ENCODE results near the gene GRM3. TPM values are rescaled to one million over a fixed set of nuclear protein-coding genes. Genes with fewer than 3 reads are reported as not detected.

GRM3 gene
- total RNA-seq, 4 donors from 2014 or later: not detected

- intact Hi-C loops (cut with DNase I): no loop called here
These were observed 223.6 kb downstream of the GRM3 start for GRCh38 chr7:86867163-86867762.

GRCh38 chr7:86876146-86876545, 232.4 kb downstream of the GRM3 start:
- Histone ChIP-seq H3K9me3 (no peaks in the 10 kb centered on the region), H3K27me3 (no peaks in the 10 kb centered on the region), H3K27ac (no peak overlapping the region), H3K36me3 (no peaks in the 10 kb centered on the region), H3K4me1 (no peaks in the 10 kb centered on the region), H3K4me3 (replicated peaks in 1 of 3) (no peak overlapping the region)
- TF ChIP-seq POLR2A (IDR thresholded peaks at IDR 0.05) (no peak), CTCF (IDR thresholded peaks at IDR 0.05) (no peak)
- intact Hi-C loops (cut with DNase I): no loop called here
- no peak for DNase-seq

More at GRCh38 chr7:86867163-86867762, 223.6 kb downstream of the GRM3 start:
- no peak for TF ChIP-seq CTCF (IDR thresholded peaks at IDR 0.05)
- no peak for TF ChIP-seq POLR2A (IDR thresholded peaks at IDR 0.05)
- Histone ChIP-seq H3K4me3 (replicated peaks in 1 of 3) (no peak overlapping the region), H3K4me1 (no peaks in the 10 kb centered on the region), H3K9me3 (no peaks in the 10 kb centered on the region), H3K27ac (no peak overlapping the region), H3K36me3 (no peaks in the 10 kb centered on the region), H3K27me3 (no peaks in the 10 kb centered on the region)
- 53 to 60% methylated on average over 5 of the region's 5 CpGs for WGBS, 2 donors
- no peak for DNase-seq

GRCh38 chr7:86884152-86884551, 240.4 kb downstream of the GRM3 start:
- Histone ChIP-seq H3K9me3 (no peaks in the 10 kb centered on the region), H3K27ac (no peak overlapping the region), H3K4me3 (replicated peaks in 1 of 3) (no peak overlapping the region), H3K27me3 (no peaks in the 10 kb centered on the region), H3K36me3 (no peaks in the 10 kb centered on the region), H3K4me1 (no peaks in the 10 kb centered on the region)
- WGBS, 2 donors: 58 to 89% methylated on average over 2 of the region's 2 CpGs
- DNase-seq: no peak
- no peak for TF ChIP-seq CTCF (IDR thresholded peaks at IDR 0.05)
- no peak for TF ChIP-seq POLR2A (IDR thresholded peaks at IDR 0.05)
- intact Hi-C loops (cut with DNase I): no loop called here

- Histone ChIP-seq H3K4me3 (replicated peaks in 1 of 3) (no peak overlapping the region), H3K27me3 (no peaks in the 10 kb centered on the region), H3K36me3 (no peaks in the 10 kb centered on the region), H3K27ac (no peak overlapping the region), H3K4me1 (no peaks in the 10 kb centered on the region), H3K9me3 (no peaks in the 10 kb centered on the region)
- DNase-seq: no peak
- TF ChIP-seq POLR2A (IDR thresholded peaks at IDR 0.05): no peak
- TF ChIP-seq CTCF (IDR thresholded peaks at IDR 0.05): no peak
- intact Hi-C loops (cut with DNase I): no loop called here
- WGBS, 2 donors: 87 to 94% methylated on average over 3 of the region's 3 CpGs
These were observed 245.8 kb downstream of the GRM3 start for GRCh38 chr7:86889501-86889900.

- TF ChIP-seq POLR2A (IDR thresholded peaks at IDR 0.05): no peak
- 92 to 98% methylated on average over 2 of the region's 2 CpGs for WGBS, 2 donors
- no peaks in the 10 kb centered on the region for H3K27me3 ChIP-seq
These were observed 254.5 kb downstream of the GRM3 start for GRCh38 chr7:86898171-86898570.

GRCh38 chr7:86900886-86901285, 257.2 kb downstream of the GRM3 start:
- DNase-seq: no peak
- TF ChIP-seq CTCF (IDR thresholded peaks at IDR 0.05) (no peak), POLR2A (IDR thresholded peaks at IDR 0.05) (no peak)
- intact Hi-C loops (cut with DNase I): no loop called here

More at GRCh38 chr7:86898171-86898570, 254.5 kb downstream of the GRM3 start:
- intact Hi-C loops (cut with DNase I): no loop called here
- Histone ChIP-seq H3K36me3 (no peaks in the 10 kb centered on the region), H3K27ac (no peak overlapping the region), H3K4me3 (replicated peaks in 1 of 3) (no peak overlapping the region), H3K9me3 (no peaks in the 10 kb centered on the region), H3K4me1 (no peaks in the 10 kb centered on the region)
- no peak for DNase-seq

More at GRCh38 chr7:86900886-86901285, 257.2 kb downstream of the GRM3 start:
- no peak overlapping the region for H3K4me3 ChIP-seq (replicated peaks in 1 of 3)
- H3K27ac ChIP-seq: no peak overlapping the region
- H3K36me3 ChIP-seq: no peaks in the 10 kb centered on the region
- H3K4me1 ChIP-seq: no peaks in the 10 kb centered on the region
- H3K9me3 ChIP-seq: no peaks in the 10 kb centered on the region
- no peaks in the 10 kb centered on the region for H3K27me3 ChIP-seq

All from thyroid gland (tissue), 4 donors.